ENCODE data around the gene CST8. TPM values are rescaled to one million over a fixed set of nuclear protein-coding genes. Genes with fewer than 3 reads are reported as not detected.

CST8 gene
- polyA plus RNA-seq, 1 donor (not counting 4 experiments of a cell fraction or from before 2014, with no cell fraction given), result not detected

DNA sequence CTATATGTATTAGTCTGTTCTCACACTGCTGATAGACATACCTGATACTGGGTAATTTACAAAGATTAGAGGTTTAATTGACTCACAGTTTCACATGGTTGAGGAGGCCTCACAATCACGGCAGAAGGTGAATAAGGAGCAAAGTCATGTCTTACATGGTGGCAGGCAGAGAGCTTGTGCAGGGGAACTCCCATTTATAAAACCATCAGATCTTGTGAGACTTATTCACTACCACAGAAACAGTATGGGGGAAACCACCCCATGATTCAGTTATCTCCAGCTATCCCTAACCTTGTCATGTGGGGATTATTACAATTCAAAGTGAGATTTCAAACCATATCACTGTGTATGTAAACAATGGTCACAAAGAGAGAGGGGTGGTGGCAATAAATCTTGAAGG, 6.6 kb downstream of the CST8 start:
- no peak for TF ChIP-seq EZH2 (IDR thresholded peaks at IDR 0.05; ENCODE audit: low read length)
- TF ChIP-seq, protein P1, sequence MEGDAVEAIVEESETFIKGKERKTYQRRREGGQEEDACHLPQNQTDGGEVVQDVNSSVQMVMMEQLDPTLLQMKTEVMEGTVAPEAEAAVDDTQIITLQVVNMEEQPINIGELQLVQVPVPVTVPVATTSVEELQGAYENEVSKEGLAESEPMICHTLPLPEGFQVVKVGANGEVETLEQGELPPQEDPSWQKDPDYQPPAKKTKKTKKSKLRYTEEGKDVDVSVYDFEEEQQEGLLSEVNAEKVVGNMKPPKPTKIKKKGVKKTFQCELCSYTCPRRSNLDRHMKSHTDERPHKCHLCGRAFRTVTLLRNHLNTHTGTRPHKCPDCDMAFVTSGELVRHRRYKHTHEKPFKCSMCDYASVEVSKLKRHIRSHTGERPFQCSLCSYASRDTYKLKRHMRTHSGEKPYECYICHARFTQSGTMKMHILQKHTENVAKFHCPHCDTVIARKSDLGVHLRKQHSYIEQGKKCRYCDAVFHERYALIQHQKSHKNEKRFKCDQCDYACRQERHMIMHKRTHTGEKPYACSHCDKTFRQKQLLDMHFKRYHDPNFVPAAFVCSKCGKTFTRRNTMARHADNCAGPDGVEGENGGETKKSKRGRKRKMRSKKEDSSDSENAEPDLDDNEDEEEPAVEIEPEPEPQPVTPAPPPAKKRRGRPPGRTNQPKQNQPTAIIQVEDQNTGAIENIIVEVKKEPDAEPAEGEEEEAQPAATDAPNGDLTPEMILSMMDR (optimal IDR thresholded peaks at IDR 0.05 in 1 of 3, IDR thresholded peaks at IDR 0.05 in 1 of 3, conservative IDR thresholded peaks at IDR 0.05 in 1 of 3; ENCODE audit: extremely low read depth in 1 of 3, insufficient read depth in 2 of 3, low read length in 3 of 3), result no peak
- dilution Hi-C loops (cut with MboI; ENCODE audit: extremely low pct_ligation_motif_present, low sequenced_read_pairs), result no loop called here

DNA sequence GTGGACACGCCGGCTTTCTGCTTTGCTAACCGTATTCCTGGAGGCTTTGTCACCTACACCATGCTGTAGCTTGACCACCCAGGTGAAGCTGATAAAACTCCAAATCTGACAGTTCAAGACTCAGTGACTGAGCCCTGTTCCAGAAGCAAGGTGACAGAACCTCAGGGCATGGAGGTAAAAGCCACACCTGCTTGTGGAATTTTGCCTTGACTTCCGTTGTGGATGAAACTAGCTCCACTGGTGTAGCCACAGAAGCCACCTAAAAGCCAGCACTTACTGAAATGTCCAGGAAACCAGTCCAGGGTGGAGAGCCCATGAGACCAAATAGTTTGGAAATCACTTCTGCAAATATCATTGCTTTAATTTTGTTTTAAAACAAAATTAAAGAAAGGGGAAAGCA, 11.0 kb downstream of the CST8 start:
- Histone ChIP-seq H3K27me3 (ENCODE audit: control insufficient read depth, extremely low read depth, insufficient read depth, low read length) (no peaks in the 10 kb centered on the region), H3K4me3 (ENCODE audit: control insufficient read depth in 2 of 3, extremely low read depth in 1 of 3, insufficient read depth in 2 of 3, low read depth in 1 of 3, low read length in 3 of 3) (no peak overlapping the region), H2AFZ (ENCODE audit: control insufficient read depth, low read length) (no peak overlapping the region), H3K36me3 (ENCODE audit: control insufficient read depth in 2 of 2, extremely low read depth in 1 of 2, insufficient read depth in 2 of 2, low read length in 2 of 2) (no peaks in the 10 kb centered on the region), H3K79me2 (ENCODE audit: control insufficient read depth, insufficient read depth, low read length) (no peaks in the 10 kb centered on the region), H3K9me1 (ENCODE audit: control insufficient read depth, extremely low read depth, insufficient read depth, low read length) (no peaks in the 10 kb centered on the region), H3K27ac (ENCODE audit: control insufficient read depth, insufficient read depth, low read length) (no peak overlapping the region), H3K4me1 (ENCODE audit: control insufficient read depth, extremely low read depth, insufficient read depth, low read length) (peaks cover 11% of the 10 kb centered on the region), H3K9ac (ENCODE audit: control insufficient read depth, extremely low read depth, insufficient read depth, low read length) (no peak overlapping the region), H3K4me2 (ENCODE audit: control insufficient read depth, extremely low read depth, insufficient read depth, low read depth, low read length) (no peak overlapping the region), H3K9me3 (ENCODE audit: control insufficient read depth, low read depth, low read length) (no peaks in the 10 kb centered on the region), H4K20me1 (ENCODE audit: control insufficient read depth, extremely low read depth, insufficient read depth, low read length) (no peaks in the 10 kb centered on the region)
- TF ChIP-seq EZH2 (IDR thresholded peaks at IDR 0.05; ENCODE audit: low read length), result no peak
- TF ChIP-seq, protein P1 (optimal IDR thresholded peaks at IDR 0.05 in 1 of 3, IDR thresholded peaks at IDR 0.05 in 1 of 3, conservative IDR thresholded peaks at IDR 0.05 in 1 of 3; ENCODE audit: extremely low read depth in 1 of 3, insufficient read depth in 2 of 3, low read length in 3 of 3), result no peak
- dilution Hi-C loops (cut with MboI; ENCODE audit: extremely low pct_ligation_motif_present, low sequenced_read_pairs), result no loop called here
- DNase-seq (ENCODE audit: low read depth, low spot score), result no peak
- no peak for FAIRE-seq

More for the DNA sequence above, 6.6 kb downstream of the CST8 start:
- no peak overlapping the region for H3K4me3 ChIP-seq (ENCODE audit: control insufficient read depth in 2 of 3, extremely low read depth in 1 of 3, insufficient read depth in 2 of 3, low read depth in 1 of 3, low read length in 3 of 3)
- peaks cover 4% of the 10 kb centered on the region for H3K4me1 ChIP-seq (ENCODE audit: control insufficient read depth, extremely low read depth, insufficient read depth, low read length)
- no peaks in the 10 kb centered on the region for H3K27me3 ChIP-seq (ENCODE audit: control insufficient read depth, extremely low read depth, insufficient read depth, low read length)
- no peak overlapping the region for H3K9ac ChIP-seq (ENCODE audit: control insufficient read depth, extremely low read depth, insufficient read depth, low read length)
- no peak overlapping the region for H3K27ac ChIP-seq (ENCODE audit: control insufficient read depth, insufficient read depth, low read length)
- H3K36me3 ChIP-seq (ENCODE audit: control insufficient read depth in 2 of 2, extremely low read depth in 1 of 2, insufficient read depth in 2 of 2, low read length in 2 of 2), result no peaks in the 10 kb centered on the region
- no peaks in the 10 kb centered on the region for H3K9me3 ChIP-seq (ENCODE audit: control insufficient read depth, low read depth, low read length)
- H3K9me1 ChIP-seq (ENCODE audit: control insufficient read depth, extremely low read depth, insufficient read depth, low read length), result no peaks in the 10 kb centered on the region
- no peaks in the 10 kb centered on the region for H3K79me2 ChIP-seq (ENCODE audit: control insufficient read depth, insufficient read depth, low read length)
- DNase-seq (ENCODE audit: low read depth, low spot score) (no peak), FAIRE-seq (no peak)
- no peak overlapping the region for H2AFZ ChIP-seq (ENCODE audit: control insufficient read depth, low read length)
- H3K4me2 ChIP-seq (ENCODE audit: control insufficient read depth, extremely low read depth, insufficient read depth, low read depth, low read length), result no peak overlapping the region
- H4K20me1 ChIP-seq (ENCODE audit: control insufficient read depth, extremely low read depth, insufficient read depth, low read length), result no peaks in the 10 kb centered on the region

All from keratinocyte (primary cell).